Activated naive CD4-positive, alpha-beta T cell treated with anti-CD3 and anti-CD28 coated beads, Interleukin-2, amount 10 ng/mL, durations not matched to agents 7 days and 5 days (primary cell): ENCODE data around the gene CCDC50.

Experiments
- CTCF ChIA-PET: fragments of 350-600 bp; sonication (Branson Sonifier 250); formaldehyde crosslinking; loops from one replicate; lab custom pipeline; 2021; ENCODE audit warnings: antibody characterized with exemption; lab: Charles Lee
- DNase-seq: peaks from one replicate; pipeline ENCODE4 v3.0.0-alpha.2; 2020
- H3K27ac Mint-ChIP-seq: one replicate; pipeline ENCODE4 v1.8.0; 2021; ENCODE audit warnings: mild to moderate bottlenecking, moderate library complexity, mixed read lengths
- H3K27me3 Mint-ChIP-seq: one replicate; pipeline ENCODE4 v1.8.0; 2021; ENCODE audit warnings: mild to moderate bottlenecking, mixed read lengths
- H3K36me3 Mint-ChIP-seq: one replicate; pipeline ENCODE4 v1.8.0; 2021; ENCODE audit warnings: mixed read lengths
- H3K4me1 Mint-ChIP-seq: one replicate; pipeline ENCODE4 v1.8.0; 2021; ENCODE audit warnings: mixed read lengths
- H3K4me3 Mint-ChIP-seq: one replicate; pipeline ENCODE4 v1.8.0; 2021; ENCODE audit warnings: mild to moderate bottlenecking, moderate library complexity, mixed read lengths
- H3K9me3 Mint-ChIP-seq: one replicate; pipeline ENCODE4 v1.8.0; 2021; ENCODE audit warnings: mixed read lengths

The CCDC50 gene

DNA sequence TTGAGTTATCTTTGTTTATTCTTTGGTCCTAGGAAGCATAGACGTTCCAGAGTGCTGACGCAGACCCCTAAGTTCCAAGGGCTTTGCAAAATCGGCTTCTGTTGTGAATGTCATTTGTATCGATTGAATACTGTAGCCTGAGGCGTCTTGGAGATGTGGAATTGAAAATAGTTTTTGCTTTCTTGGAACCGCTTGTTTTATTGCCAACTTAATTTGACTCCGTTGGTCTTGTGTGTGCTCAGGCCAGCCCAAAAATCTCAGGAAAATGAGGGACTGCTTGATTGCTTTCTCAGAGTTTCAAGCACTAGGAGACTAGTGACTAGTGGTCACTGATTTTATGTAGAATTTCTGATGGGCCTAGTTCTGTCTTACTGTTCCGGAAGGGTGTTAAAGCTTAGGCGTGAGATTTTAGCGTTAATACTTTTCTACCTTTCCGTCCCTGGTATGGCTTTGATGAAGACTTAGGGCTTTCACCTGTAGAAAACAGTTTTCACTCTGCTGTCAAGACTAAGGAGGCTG, 1.4 kb downstream of the CCDC50 start:
- no peak for DNase-seq

DNA sequence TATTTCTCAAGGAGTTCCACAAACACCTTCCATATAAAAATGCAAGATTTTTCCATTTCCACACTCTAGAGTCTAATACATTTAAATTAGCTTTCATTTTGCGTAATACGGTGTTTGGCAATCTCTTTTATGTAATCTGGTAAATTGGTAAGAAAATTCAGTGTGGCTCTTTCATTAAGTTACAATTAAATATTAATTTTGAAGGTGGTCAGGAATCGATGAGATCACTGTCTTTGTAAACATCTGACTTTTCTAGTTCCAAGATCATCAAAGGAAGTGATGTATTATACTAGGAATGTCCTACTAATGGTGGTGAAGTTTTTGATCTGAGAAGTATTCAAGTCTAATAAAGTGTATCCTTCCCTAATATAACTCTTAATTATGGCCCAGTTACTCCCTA, 2.2 kb downstream of the CCDC50 start:
- DNase-seq = no peak

More for the DNA sequence above, 1.4 kb downstream of the CCDC50 start:
- CTCF ChIA-PET = no interaction called here
- H3K27me3 Mint-ChIP-seq = peaks cover 28% of the 10 kb centered on the region
- H3K4me3 Mint-ChIP-seq = peak overlapping the region; percentile 59
- no peaks in the 10 kb centered on the region for H3K9me3 Mint-ChIP-seq
- no peaks in the 10 kb centered on the region for H3K36me3 Mint-ChIP-seq
- H3K4me1 Mint-ChIP-seq = peaks cover 11% of the 10 kb centered on the region
- H3K27ac Mint-ChIP-seq = peak overlapping the region; percentile 51

DNA sequence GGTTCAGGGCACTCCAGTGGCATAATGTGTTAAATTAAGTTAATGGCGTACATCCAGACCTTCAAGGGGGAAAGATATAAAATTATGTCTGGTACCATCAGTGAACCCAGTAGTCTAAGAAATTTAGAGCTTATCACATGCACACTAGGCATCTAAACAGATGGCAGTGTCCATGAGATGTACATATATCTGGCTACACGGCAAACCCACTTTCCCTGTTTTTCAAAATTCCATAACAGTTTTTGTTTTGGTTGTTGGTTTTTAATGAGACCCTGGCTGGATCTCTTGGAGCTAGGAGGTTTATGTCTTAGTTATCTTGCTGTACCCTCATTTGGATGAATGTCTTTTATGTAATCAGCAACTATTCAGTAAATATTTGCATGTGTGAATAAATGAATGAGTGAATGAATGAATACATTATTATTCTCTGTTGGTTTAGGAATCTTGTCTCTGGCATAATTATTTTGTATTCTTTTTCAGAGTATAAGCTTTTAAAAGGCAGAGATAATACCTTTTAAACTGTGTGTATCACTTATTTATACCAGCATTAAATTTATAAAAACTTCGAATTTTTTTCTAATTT, 4.2 kb downstream of the CCDC50 start:
- H3K36me3 Mint-ChIP-seq = no peaks in the 10 kb centered on the region
- H3K4me1 Mint-ChIP-seq = peaks cover 11% of the 10 kb centered on the region
- no peak for DNase-seq
- no peak overlapping the region for H3K27ac Mint-ChIP-seq
- H3K4me3 Mint-ChIP-seq = no peak overlapping the region
- CTCF ChIA-PET = no interaction called here
- H3K9me3 Mint-ChIP-seq = no peaks in the 10 kb centered on the region
- peaks cover 24% of the 10 kb centered on the region for H3K27me3 Mint-ChIP-seq

More for the DNA sequence above, 2.2 kb downstream of the CCDC50 start:
- Mint-ChIP-seq H3K9me3 (no peaks in the 10 kb centered on the region), H3K27ac (no peak overlapping the region), H3K4me3 (no peak overlapping the region), H3K36me3 (no peaks in the 10 kb centered on the region), H3K27me3 (peaks cover 28% of the 10 kb centered on the region), H3K4me1 (peaks cover 11% of the 10 kb centered on the region)
- CTCF ChIA-PET = no interaction called here

DNA sequence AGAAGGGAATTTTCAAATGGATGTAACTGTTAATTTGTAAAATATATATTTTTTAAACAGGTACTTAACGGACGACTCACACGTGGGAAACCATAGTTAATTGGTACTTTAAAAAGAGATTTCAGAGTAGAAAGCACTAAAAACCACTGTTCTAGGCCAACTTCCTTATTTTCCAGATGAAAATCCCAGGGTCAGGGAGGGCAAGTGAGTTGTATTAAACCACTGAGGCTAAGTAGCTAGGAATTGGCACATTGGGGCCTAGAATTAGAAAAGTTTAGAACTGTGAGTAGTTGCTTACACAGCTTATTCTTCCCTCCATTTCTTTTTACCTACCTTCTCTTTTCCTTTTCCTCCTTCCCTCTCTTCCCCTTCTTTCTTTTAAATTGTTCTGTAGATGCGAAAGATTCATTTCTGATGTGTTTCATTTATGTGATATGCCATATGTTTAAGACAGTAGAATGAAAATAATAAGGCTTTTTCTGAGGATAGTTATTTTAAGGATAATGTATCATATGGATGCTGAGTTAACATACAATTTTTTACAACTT, 5.2 kb downstream of the CCDC50 start:
- Mint-ChIP-seq H3K4me3 (no peak overlapping the region), H3K4me1 (peaks cover 8% of the 10 kb centered on the region)

DNA sequence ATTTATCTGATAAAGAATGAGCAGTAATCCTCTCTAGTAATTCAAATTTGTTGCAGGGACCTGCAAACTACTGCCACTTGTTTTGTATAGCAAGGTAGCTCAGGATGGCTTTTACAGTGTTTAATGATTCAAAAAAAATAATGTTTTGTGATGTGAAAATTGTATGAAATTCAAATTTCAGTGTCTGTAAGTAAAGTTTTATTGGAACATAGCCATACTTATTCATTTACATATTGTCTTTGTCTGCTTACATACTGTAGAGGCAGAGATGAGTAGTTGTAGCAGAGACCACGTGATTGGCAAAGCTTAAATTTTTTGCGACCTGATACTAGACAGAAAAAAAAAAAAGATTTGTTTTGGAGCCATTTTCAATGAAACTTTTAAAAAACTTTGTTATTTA, 7.6 kb downstream of the CCDC50 start:
- Mint-ChIP-seq H3K27me3 (no peaks in the 10 kb centered on the region), H3K36me3 (no peaks in the 10 kb centered on the region), H3K9me3 (no peaks in the 10 kb centered on the region), H3K27ac (no peak overlapping the region), H3K4me3 (no peak overlapping the region), H3K4me1 (no peaks in the 10 kb centered on the region)
- no peak for DNase-seq
- CTCF ChIA-PET = no interaction called here

More for the DNA sequence above, 5.2 kb downstream of the CCDC50 start:
- Mint-ChIP-seq H3K27me3 (peaks cover 17% of the 10 kb centered on the region), H3K27ac (no peak overlapping the region), H3K36me3 (no peaks in the 10 kb centered on the region), H3K9me3 (no peaks in the 10 kb centered on the region)
- CTCF ChIA-PET = no interaction called here
- DNase-seq = no peak

DNA sequence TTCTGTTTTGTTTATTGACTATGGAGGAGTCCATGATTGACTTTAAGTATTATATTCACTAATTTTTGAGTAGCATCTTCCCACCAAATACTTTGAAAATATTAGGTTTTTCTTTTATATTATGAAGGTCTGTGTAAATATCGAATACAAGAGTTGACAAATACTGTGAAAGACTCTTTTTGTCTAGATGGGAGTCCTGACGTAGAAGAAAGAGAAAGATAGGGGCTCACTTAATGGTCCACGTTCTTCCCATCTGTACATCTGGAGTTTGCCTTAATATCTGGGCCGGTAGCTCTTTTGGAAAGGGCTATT, 8.9 kb downstream of the CCDC50 start:
- Mint-ChIP-seq H3K27me3 (no peaks in the 10 kb centered on the region), H3K27ac (no peak overlapping the region), H3K36me3 (no peaks in the 10 kb centered on the region), H3K9me3 (no peaks in the 10 kb centered on the region), H3K4me1 (no peaks in the 10 kb centered on the region), H3K4me3 (no peak overlapping the region)
- CTCF ChIA-PET = no interaction called here
- no peak for DNase-seq

DNA sequence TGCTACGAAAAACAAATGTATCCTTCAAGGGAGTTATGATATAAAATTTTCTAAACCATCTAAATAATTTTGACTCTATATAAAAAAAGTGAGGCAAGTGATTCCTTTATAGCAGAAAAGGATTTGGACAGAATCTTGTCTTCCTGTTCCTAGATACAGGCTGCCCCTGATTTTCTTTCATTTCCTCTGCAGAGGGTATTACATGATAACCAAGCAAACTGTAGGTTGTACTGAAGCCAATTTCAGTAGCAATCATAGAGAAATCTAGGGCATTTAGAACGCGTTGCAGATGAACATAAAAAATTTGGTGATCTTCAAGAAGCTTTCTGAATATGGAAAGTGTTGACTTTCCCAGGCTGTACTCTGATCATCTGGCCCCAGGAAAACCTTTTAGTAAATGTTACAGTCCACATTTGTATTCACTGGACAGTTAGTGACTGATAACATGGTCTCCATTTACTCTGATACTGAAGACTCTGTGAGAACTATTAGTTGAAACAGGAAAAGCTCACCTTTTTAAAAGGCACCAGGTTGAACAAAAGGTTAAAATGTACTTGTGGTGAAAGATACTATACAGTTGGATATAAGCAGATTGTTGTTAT, 10.2 kb downstream of the CCDC50 start:
- H3K27ac Mint-ChIP-seq = no peak overlapping the region
- no peaks in the 10 kb centered on the region for H3K36me3 Mint-ChIP-seq
- no peaks in the 10 kb centered on the region for H3K27me3 Mint-ChIP-seq
- H3K4me1 Mint-ChIP-seq = no peaks in the 10 kb centered on the region
- H3K4me3 Mint-ChIP-seq = no peak overlapping the region
- DNase-seq = no peak
- no peaks in the 10 kb centered on the region for H3K9me3 Mint-ChIP-seq
- CTCF ChIA-PET = no interaction called here

DNA sequence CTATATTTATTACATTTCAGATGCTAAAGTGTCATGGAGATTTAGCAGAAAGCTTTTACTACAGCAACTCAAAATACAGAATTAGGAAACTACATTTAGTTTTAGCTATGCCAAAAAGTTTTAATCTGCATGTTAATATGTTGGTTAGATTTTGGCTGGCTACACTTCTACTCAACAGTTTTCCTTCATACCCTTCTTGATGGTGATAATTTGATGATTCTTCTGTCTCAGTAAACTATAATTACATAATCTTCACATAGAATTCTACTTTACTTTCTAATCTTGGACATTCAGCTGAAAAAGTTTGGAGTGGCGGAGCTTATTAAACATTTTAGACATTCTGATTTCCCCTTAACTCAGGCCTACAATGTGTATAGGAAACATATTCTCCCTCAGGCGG, 11.2 kb downstream of the CCDC50 start:
- no peaks in the 10 kb centered on the region for H3K9me3 Mint-ChIP-seq
- H3K4me1 Mint-ChIP-seq = no peaks in the 10 kb centered on the region

DNA sequence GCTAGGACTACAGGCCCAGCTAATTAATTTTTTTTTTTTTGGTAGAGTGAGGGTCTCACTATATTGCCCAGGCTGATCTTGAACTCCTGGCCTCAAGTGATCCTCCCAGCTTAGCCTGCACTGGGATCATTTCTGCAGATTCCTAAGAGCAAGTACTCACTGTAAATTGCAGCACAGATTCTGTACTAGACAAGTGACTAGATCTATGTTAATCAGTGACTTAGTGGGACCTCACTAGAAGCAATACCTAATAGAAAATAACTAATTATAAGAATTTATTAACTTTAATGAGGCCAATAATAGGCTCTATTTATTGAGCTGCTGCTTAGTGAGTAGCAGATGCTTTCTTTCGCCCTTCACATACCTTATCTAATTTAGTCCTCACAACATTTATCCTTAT, 11.8 kb downstream of the CCDC50 start:
- Mint-ChIP-seq H3K36me3 (no peaks in the 10 kb centered on the region), H3K27me3 (no peaks in the 10 kb centered on the region), H3K4me3 (no peak overlapping the region), H3K27ac (no peak overlapping the region), H3K4me1 (no peaks in the 10 kb centered on the region), H3K9me3 (no peaks in the 10 kb centered on the region)
- DNase-seq = no peak
- CTCF ChIA-PET = no interaction called here

More for the DNA sequence above, 11.2 kb downstream of the CCDC50 start:
- DNase-seq = no peak
- no peaks in the 10 kb centered on the region for H3K27me3 Mint-ChIP-seq
- CTCF ChIA-PET = no interaction called here
- H3K27ac Mint-ChIP-seq = no peak overlapping the region
- H3K36me3 Mint-ChIP-seq = no peaks in the 10 kb centered on the region
- H3K4me3 Mint-ChIP-seq = no peak overlapping the region

DNA sequence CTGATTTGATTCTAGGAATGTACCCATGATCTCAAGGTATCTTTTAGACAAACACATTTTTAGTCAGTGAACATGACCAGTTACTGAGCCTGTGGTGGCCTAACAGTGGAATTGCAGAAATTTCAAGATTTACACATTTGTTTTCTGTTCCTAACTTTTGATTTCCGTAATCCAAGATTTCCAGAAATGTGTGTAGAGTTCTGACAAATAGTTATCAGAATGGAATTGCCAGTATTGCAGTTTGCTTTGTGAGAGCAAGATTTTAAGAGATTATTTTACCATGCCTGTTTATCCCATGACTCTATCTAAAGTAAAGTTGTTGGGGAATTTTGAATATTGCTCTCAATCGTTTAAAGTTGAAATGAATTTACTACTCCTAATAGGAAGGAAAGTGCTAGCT, 12.8 kb downstream of the CCDC50 start:
- CTCF ChIA-PET = interaction anchor here (0.6 kb wide), 1 partner anchor 699 kb away, joined by 3 read pairs; no protein-coding TSS in a partner anchor
- Mint-ChIP-seq H3K27me3 (no peaks in the 10 kb centered on the region), H3K4me3 (no peak overlapping the region), H3K9me3 (no peaks in the 10 kb centered on the region), H3K27ac (no peak overlapping the region), H3K4me1 (no peaks in the 10 kb centered on the region), H3K36me3 (no peaks in the 10 kb centered on the region)
- DNase-seq = no peak

DNA sequence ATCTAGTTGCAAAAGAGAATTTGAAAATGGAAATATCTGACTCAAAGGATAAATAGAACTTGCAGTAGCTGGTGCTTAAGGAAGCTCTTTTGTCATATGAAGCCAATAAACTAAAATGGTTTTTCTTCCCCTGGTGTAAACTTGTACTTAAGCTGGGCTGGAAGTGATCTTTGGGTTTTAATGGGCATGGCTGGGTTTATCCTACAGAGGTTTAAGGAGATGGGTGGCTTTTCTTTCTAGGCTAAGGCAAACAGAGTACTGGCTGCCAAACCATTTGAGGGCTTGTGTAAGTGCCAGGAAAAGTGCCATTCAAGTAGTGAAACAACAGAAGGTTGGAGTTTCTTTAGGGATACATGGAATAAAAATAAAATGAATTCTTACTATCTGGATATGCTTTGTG, 13.2 kb downstream of the CCDC50 start:
- no peak for DNase-seq
- Mint-ChIP-seq H3K4me3 (no peak overlapping the region), H3K9me3 (no peaks in the 10 kb centered on the region), H3K27ac (no peak overlapping the region), H3K36me3 (no peaks in the 10 kb centered on the region), H3K4me1 (no peaks in the 10 kb centered on the region), H3K27me3 (no peaks in the 10 kb centered on the region)
- CTCF ChIA-PET = no interaction called here

DNA sequence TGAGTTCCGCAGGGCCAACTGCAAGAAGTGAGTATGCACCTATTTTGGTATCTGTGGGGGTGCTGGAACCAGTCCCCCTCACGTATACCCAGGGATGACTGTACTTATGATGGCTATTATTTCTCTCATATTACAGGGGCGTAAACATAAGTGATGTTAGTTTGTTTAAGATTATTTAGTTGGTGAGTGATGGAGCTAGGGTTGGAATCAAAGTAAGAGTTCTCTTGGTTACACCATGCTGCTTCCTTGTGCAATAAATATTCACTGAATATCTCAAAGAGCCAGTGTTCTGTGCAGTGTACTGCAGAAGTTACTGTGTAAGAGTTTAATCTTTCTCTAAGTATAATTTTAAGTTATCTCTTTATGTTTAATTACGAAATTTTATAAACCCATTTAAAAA, 13.9 kb downstream of the CCDC50 start:
- DNase-seq = no peak
- Mint-ChIP-seq H3K27ac (no peak overlapping the region), H3K9me3 (no peaks in the 10 kb centered on the region), H3K4me3 (no peak overlapping the region), H3K36me3 (no peaks in the 10 kb centered on the region), H3K27me3 (no peaks in the 10 kb centered on the region), H3K4me1 (no peaks in the 10 kb centered on the region)
- CTCF ChIA-PET = no interaction called here

DNA sequence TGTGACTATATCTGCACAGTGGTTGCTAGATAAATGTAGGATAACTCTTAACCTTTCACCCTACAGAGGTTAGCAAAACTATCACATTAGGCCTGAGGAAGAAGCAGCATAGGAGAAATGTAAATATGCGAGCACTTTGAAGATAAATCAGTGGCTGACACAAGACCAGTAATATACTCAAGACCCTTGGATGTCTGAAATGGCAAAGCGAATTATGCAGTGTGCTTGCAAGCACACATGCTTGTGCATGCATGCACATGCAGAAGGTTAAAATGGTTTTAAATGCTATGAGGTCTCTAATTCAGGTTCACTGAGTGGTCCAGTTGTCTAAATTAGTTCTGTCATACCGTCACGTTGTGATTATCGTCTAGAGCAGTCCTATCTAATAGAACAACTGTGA, 14.7 kb downstream of the CCDC50 start:
- CTCF ChIA-PET = no interaction called here
- Mint-ChIP-seq H3K4me3 (no peak overlapping the region), H3K36me3 (no peaks in the 10 kb centered on the region), H3K9me3 (no peaks in the 10 kb centered on the region), H3K27me3 (no peaks in the 10 kb centered on the region), H3K4me1 (no peaks in the 10 kb centered on the region), H3K27ac (no peak overlapping the region)
- DNase-seq = no peak

DNA sequence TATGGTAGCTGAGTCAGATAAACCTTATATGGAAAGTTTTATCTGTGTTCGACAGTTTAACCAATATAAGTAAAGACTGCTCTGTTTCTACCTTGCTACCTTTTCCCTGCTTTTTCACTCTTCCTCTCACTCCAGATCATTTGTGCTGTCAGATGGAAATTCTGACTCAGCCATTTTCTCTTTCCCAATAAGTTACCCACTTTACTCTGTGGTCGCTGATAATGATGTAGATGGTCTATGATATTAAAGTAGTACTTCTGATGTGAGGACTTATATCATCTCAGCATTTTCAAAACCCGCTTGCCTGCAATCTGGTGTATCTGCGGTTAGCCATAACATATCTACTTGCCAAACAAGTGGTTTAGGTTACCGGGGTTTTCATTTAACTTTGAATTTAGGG, 16.1 kb downstream of the CCDC50 start:
- DNase-seq = no peak
- Mint-ChIP-seq H3K9me3 (no peaks in the 10 kb centered on the region), H3K4me1 (no peaks in the 10 kb centered on the region), H3K4me3 (no peak overlapping the region), H3K27me3 (no peaks in the 10 kb centered on the region), H3K36me3 (no peaks in the 10 kb centered on the region), H3K27ac (no peak overlapping the region)
- CTCF ChIA-PET = no interaction called here

DNA sequence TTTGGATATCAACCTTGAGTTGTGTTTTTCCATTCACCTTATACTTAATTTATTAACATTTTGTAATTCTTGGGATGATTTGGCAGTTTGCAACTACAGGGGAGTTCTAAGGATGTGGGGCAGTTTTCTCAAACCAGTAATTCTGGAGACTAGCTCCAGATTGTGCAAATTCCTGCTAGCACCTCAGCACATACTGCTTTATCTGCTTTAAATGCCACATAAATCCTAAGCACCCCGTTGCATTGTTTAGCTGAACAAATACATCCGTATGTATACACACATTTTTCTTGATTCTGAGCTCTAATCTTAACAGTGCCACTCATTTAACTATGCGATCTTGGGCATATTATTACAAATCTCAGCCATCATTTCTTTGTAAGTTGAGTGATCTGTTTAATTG, 18.0 kb downstream of the CCDC50 start:
- Mint-ChIP-seq H3K4me1 (no peaks in the 10 kb centered on the region), H3K36me3 (no peaks in the 10 kb centered on the region), H3K4me3 (no peak overlapping the region), H3K27me3 (no peaks in the 10 kb centered on the region), H3K9me3 (no peaks in the 10 kb centered on the region), H3K27ac (no peak overlapping the region)
- no peak for DNase-seq
- CTCF ChIA-PET = no interaction called here
